ENCODE results near the gene SIGLEC6. TPM values are rescaled to one million over a fixed set of nuclear protein-coding genes. Genes with fewer than 3 reads are reported as not detected.

The SIGLEC6 gene
- total RNA-seq, 1 experiment from 2014 or later, result 0.31 TPM

GRCh38 chr19:51511353-51511752 is 20.1 kb downstream of the SIGLEC6 start:
- Histone ChIP-seq H3K9ac (ENCODE audit: extremely low read depth, insufficient read length, low read length) (no peak overlapping the region), H2BK15ac (ENCODE audit: low read depth, low read length) (no peak overlapping the region), H3K4me2 (ENCODE audit: insufficient read depth, insufficient read length, low read length) (no peak overlapping the region), H4K20me1 (ENCODE audit: control insufficient read depth, insufficient read depth, insufficient read length) (no peaks in the 10 kb centered on the region), H3K23ac (ENCODE audit: insufficient read length, low read depth, low read length) (no peak overlapping the region), H3K79me2 (ENCODE audit: insufficient read depth, low read length) (no peaks in the 10 kb centered on the region), H3K4ac (ENCODE audit: low read depth, low read length) (no peak overlapping the region), H3K4me1 (ENCODE audit: insufficient read depth, low read length) (no peaks in the 10 kb centered on the region), H3K27me3 (ENCODE audit: insufficient read depth, low read length) (no peaks in the 10 kb centered on the region), H3K23me2 (ENCODE audit: insufficient read length, low read depth, low read length, poor library complexity, severe bottlenecking) (no peaks in the 10 kb centered on the region), H3K14ac (ENCODE audit: insufficient read depth, low read length) (no peak overlapping the region), H4K91ac (ENCODE audit: insufficient read length, low read depth, low read length) (no peak overlapping the region), H2AFZ (ENCODE audit: low read length) (no peak overlapping the region), H3K27ac (ENCODE audit: insufficient read length, low read depth, low read length) (no peak overlapping the region), H2BK120ac (ENCODE audit: low read depth, low read length, poor library complexity, severe bottlenecking) (no peak overlapping the region), H3K56ac (ENCODE audit: insufficient read length, low read depth, low read length) (no peak overlapping the region), H4K5ac (ENCODE audit: insufficient read length, low read depth, low read length) (no peak overlapping the region), H2BK12ac (ENCODE audit: insufficient read length, low read depth, low read length) (no peak overlapping the region), H3K9me3 (ENCODE audit: control insufficient read depth, low read depth, low read length) (no peaks in the 10 kb centered on the region), H2BK20ac (ENCODE audit: low read depth, low read length, poor library complexity, severe bottlenecking) (no peak overlapping the region), H2BK5ac (ENCODE audit: insufficient read length, low read length) (no peak overlapping the region), H3K18ac (ENCODE audit: insufficient read length, low read depth, low read length) (no peak overlapping the region), H3T11ph (ENCODE audit: low read length) (no peak overlapping the region), H4K8ac (replicated peaks; ENCODE audit: insufficient read length, low read depth, low read length) (no peak overlapping the region), H2AK5ac (ENCODE audit: insufficient read length, low read length) (no peak overlapping the region), H3K79me1 (ENCODE audit: insufficient read depth, low read depth, low read length, poor library complexity, severe bottlenecking) (no peaks in the 10 kb centered on the region)
- peaks cover 24 to 90% of the 10 kb centered on the region in 2 experiments for H3K9me3 Mint-ChIP-seq
- no peak overlapping the region for H3K4me3 Mint-ChIP-seq
- no peaks in the 10 kb centered on the region for H3K36me3 Mint-ChIP-seq (ENCODE audit: insufficient read depth in 1 of 3, low read depth in 3 of 3)
- H3K27me3 Mint-ChIP-seq (ENCODE audit: low read depth), result peaks cover 16% of the 10 kb centered on the region
- peak; percentile 71; the same call in 2 of the 3 replicates for TF ChIP-seq CTCF (conservative IDR thresholded peaks at IDR 0.05)
- H3K27ac Mint-ChIP-seq, result no peak overlapping the region
- DNase-seq, result no peak
- no CpG with 5 or more reads among the region's 6 CpGs for WGBS (ENCODE audit: extremely low coverage, insufficient read length, low lambda C conversion rate)
- H3K4me1 Mint-ChIP-seq, result no peaks in the 10 kb centered on the region

Measured in H9 (cell line).